Vagina (tissue), 2 donors: Measurements from ENCODE around the gene TMEM139.

Experiments
- POLR2A ChIP-seq, 2 donors: fragments of 450-650 bp; IDR thresholded peaks; one replicate each; pipeline ENCODE4 v1.6.1; 2017; ENCODE audit warnings: antibody characterized with exemption in 2 of 2, mild to moderate bottlenecking in 2 of 2, moderate library complexity in 2 of 2
- POLR2AphosphoS5 ChIP-seq, 2 donors: sonication (generic); formaldehyde crosslinking; IDR thresholded peaks; one replicate each; pipeline ENCODE4 v1.9.0; 2017; ENCODE audit warnings: antibody characterized with exemption in 2 of 2, mild to moderate bottlenecking in 2 of 2, low read depth in 1 of 2; ENCODE audit not compliant: insufficient read depth in 1 of 2
- TF ChIP-seq, protein P1 (sequence below), 3 experiments: fragments of 450-650 bp in 2 of 3; fragments of 200-600 bp in 1 of 3; sonication (generic) in 1 of 3; IDR thresholded peaks; one replicate each; pipeline ENCODE4 v1.5.1; 2017 to 2019; ENCODE audit warnings: antibody characterized with exemption in 3 of 3, mild to moderate bottlenecking in 2 of 3, moderate library complexity in 2 of 3

GRCh38 chr7:143255564-143255963 lies 29.2 kb upstream of the TMEM139 start:
- TF ChIP-seq, protein P1, sequence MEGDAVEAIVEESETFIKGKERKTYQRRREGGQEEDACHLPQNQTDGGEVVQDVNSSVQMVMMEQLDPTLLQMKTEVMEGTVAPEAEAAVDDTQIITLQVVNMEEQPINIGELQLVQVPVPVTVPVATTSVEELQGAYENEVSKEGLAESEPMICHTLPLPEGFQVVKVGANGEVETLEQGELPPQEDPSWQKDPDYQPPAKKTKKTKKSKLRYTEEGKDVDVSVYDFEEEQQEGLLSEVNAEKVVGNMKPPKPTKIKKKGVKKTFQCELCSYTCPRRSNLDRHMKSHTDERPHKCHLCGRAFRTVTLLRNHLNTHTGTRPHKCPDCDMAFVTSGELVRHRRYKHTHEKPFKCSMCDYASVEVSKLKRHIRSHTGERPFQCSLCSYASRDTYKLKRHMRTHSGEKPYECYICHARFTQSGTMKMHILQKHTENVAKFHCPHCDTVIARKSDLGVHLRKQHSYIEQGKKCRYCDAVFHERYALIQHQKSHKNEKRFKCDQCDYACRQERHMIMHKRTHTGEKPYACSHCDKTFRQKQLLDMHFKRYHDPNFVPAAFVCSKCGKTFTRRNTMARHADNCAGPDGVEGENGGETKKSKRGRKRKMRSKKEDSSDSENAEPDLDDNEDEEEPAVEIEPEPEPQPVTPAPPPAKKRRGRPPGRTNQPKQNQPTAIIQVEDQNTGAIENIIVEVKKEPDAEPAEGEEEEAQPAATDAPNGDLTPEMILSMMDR (IDR thresholded peaks at IDR 0.05), result no peak
- no peak for TF ChIP-seq POLR2A (IDR thresholded peaks at IDR 0.05)
- TF ChIP-seq POLR2AphosphoS5 (IDR thresholded peaks at IDR 0.05; ENCODE audit: insufficient read depth in 1 of 2, low read depth in 1 of 2), result no peak
